Measurements from ENCODE around the gene RGMB. TPM values are rescaled to one million over a fixed set of nuclear protein-coding genes. Genes with fewer than 3 reads are reported as not detected.

RGMB gene
- total RNA-seq, 1 experiment from 2014 or later: 19.3 TPM

DNA sequence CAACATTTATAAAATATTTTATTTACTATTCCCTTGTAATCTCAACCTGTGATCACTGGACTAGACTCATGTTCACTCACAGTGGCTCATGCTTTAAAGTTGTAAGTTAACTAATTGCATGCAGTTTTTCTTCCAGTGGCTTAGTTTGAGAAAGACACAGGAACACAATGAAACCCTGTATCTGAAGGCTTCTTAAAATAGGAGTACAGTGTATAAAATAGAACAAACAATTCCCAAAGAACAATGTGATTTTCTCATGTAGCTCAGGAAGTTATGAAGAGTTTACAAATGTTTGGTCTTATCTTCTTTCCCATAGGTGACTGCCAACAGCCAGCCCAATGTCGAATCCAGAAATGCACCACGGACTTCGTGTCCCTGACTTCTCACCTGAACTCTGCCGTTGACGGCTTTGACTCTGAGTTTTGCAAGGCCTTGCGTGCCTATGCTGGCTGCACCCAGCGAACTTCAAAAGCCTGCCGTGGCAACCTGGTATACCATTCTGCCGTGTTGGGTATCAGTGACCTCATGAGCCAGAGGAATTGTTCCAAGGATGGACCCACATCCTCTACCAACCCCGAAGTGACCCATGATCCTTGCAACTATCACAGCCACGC, 5.9 kb downstream of the RGMB start:
- Histone ChIP-seq H2BK5ac (ENCODE audit: insufficient read length, low read length) (no peak overlapping the region), H3T11ph (ENCODE audit: low read length) (no peak overlapping the region), H3K4me1 (ENCODE audit: insufficient read depth, low read length) (peaks cover 3% of the 10 kb centered on the region; the same call in 1 of the 2 replicates), H2AK5ac (ENCODE audit: insufficient read length, low read length) (no peak overlapping the region), H3K27me3 (ENCODE audit: insufficient read depth, low read length) (no peaks in the 10 kb centered on the region), H3K23ac (ENCODE audit: insufficient read length, low read depth, low read length) (no peak overlapping the region), H3K79me2 (ENCODE audit: insufficient read depth, low read length) (peaks cover 22% of the 10 kb centered on the region; the same call in 1 of the 2 replicates), H3K79me1 (ENCODE audit: insufficient read depth, low read depth, low read length, poor library complexity, severe bottlenecking) (peaks cover 18% of the 10 kb centered on the region), H2AFZ (ENCODE audit: low read length) (no peak overlapping the region), H3K9ac (ENCODE audit: extremely low read depth, insufficient read length, low read length) (no peak overlapping the region), H4K8ac (replicated peaks; ENCODE audit: insufficient read length, low read depth, low read length) (no peak overlapping the region), H4K91ac (ENCODE audit: insufficient read length, low read depth, low read length) (no peak overlapping the region), H3K56ac (ENCODE audit: insufficient read length, low read depth, low read length) (no peak overlapping the region), H3K4me2 (ENCODE audit: insufficient read depth, insufficient read length, low read length) (no peak overlapping the region), H3K9me3 (ENCODE audit: control insufficient read depth, low read depth, low read length) (no peaks in the 10 kb centered on the region), H3K4ac (ENCODE audit: low read depth, low read length) (no peak overlapping the region), H3K18ac (ENCODE audit: insufficient read length, low read depth, low read length) (no peak overlapping the region), H3K14ac (ENCODE audit: insufficient read depth, low read length) (no peak overlapping the region), H3K27ac (ENCODE audit: insufficient read length, low read depth, low read length) (no peak overlapping the region), H2BK12ac (ENCODE audit: insufficient read length, low read depth, low read length) (no peak overlapping the region), H4K5ac (ENCODE audit: insufficient read length, low read depth, low read length) (no peak overlapping the region), H4K20me1 (ENCODE audit: control insufficient read depth, insufficient read depth, insufficient read length) (no peaks in the 10 kb centered on the region), H2BK15ac (ENCODE audit: low read depth, low read length) (no peak overlapping the region), H2BK120ac (ENCODE audit: low read depth, low read length, poor library complexity, severe bottlenecking) (no peak overlapping the region), H2BK20ac (ENCODE audit: low read depth, low read length, poor library complexity, severe bottlenecking) (no peak overlapping the region), H3K23me2 (ENCODE audit: insufficient read length, low read depth, low read length, poor library complexity, severe bottlenecking) (peaks cover 4% of the 10 kb centered on the region)
- Mint-ChIP-seq H3K4me3 (no peak overlapping the region), H3K9me3 (no peaks in the 10 kb centered on the region), H3K27ac (no peak overlapping the region), H3K27me3 (ENCODE audit: low read depth) (no peaks in the 10 kb centered on the region), H3K4me1 (peaks cover 37 to 39% of the 10 kb centered on the region in 2 experiments), H3K36me3 (ENCODE audit: insufficient read depth in 1 of 3, low read depth in 3 of 3) (peaks cover 15 to 45% (median 44%) of the 10 kb centered on the region in 3 experiments)
- no peak for DNase-seq
- no peak for TF ChIP-seq CTCF (conservative IDR thresholded peaks at IDR 0.05)
- WGBS (ENCODE audit: extremely low coverage, insufficient read length, low lambda C conversion rate): no CpG with 5 or more reads among the region's 11 CpGs
